MCF 10A (cell line): ENCODE measurements around the gene SYT17. TPM values are rescaled to one million over a fixed set of nuclear protein-coding genes. Genes with fewer than 3 reads are reported as not detected.

Source experiments
- BruUV-seq: library from RNA; stranded (reverse); fragments of 400-500 nt; replicated peaks from 2 replicates; lab custom pipeline; 2021; lab: Mats Ljungman, UMichigan
- CTCF ChIA-PET: fragments of 300-600 bp; sonication (Branson Sonifier 250); formaldehyde crosslinking; extraction: SDS; loops from one replicate; lab custom pipeline; 2021; ENCODE audit warnings: antibody characterized with exemption, inconsistent platforms; lab: Yijun Ruan, JAX
- POLR2A ChIA-PET: fragments of 300-600, 350-650 bp; sonication (Branson Sonifier 250); formaldehyde crosslinking; extraction: SDS; loops from one replicate; lab custom pipeline; 2020; ENCODE audit warnings: antibody characterized with exemption, inconsistent platforms; lab: Yijun Ruan, JAX
- DNase-seq: peaks from one replicate; pipeline ENCODE4 v3.0.0-alpha.2; 2018; ENCODE audit not compliant: unreplicated experiment
- H3K27ac Mint-ChIP-seq: one replicate; pipeline ENCODE4 v1.8.0; 2022; ENCODE audit warnings: mild to moderate bottlenecking, low read depth, mixed read lengths; ENCODE audit not compliant: unreplicated experiment
- H3K27me3 Mint-ChIP-seq: one replicate; pipeline ENCODE4 v1.8.0; 2022; ENCODE audit warnings: mixed read lengths; ENCODE audit not compliant: insufficient read depth, unreplicated experiment
- H3K36me3 Mint-ChIP-seq: one replicate; pipeline ENCODE4 v1.8.0; 2022; ENCODE audit warnings: mild to moderate bottlenecking, moderate library complexity, mixed read lengths; ENCODE audit not compliant: insufficient read depth, unreplicated experiment
- H3K4me1 Mint-ChIP-seq: one replicate; pipeline ENCODE4 v1.8.0; 2022; ENCODE audit warnings: mixed read lengths; ENCODE audit not compliant: insufficient read depth, unreplicated experiment
- H3K4me3 Mint-ChIP-seq: one replicate; pipeline ENCODE4 v1.8.0; 2022; ENCODE audit warnings: mild to moderate bottlenecking, moderate library complexity, mixed read lengths; ENCODE audit not compliant: unreplicated experiment
- H3K9me3 Mint-ChIP-seq: one replicate; pipeline ENCODE4 v1.8.0; 2022; ENCODE audit warnings: mixed read lengths; ENCODE audit not compliant: unreplicated experiment
- intact Hi-C: fragments of 100-400 bp; cut with micrococcal nuclease; formaldehyde crosslinking; loops from 2 replicates; pipeline ENCODE4 v1.14.1; 2022
- total RNA-seq: library from RNA; stranded (reverse); gene quantifications from 2 replicates; pipeline ENCODE4 v1.2.3, GENCODE V29; 2022
- TF ChIP-seq, protein P1 (sequence below): fragments of 200-600 bp; IDR thresholded peaks from one replicate; pipeline ENCODE4 v1.8.0; 2022; ENCODE audit warnings: antibody characterized with exemption, mild to moderate bottlenecking; ENCODE audit not compliant: unreplicated experiment

Gene SYT17
- total RNA-seq, 1 experiment from 2014 or later = not detected

DNA sequence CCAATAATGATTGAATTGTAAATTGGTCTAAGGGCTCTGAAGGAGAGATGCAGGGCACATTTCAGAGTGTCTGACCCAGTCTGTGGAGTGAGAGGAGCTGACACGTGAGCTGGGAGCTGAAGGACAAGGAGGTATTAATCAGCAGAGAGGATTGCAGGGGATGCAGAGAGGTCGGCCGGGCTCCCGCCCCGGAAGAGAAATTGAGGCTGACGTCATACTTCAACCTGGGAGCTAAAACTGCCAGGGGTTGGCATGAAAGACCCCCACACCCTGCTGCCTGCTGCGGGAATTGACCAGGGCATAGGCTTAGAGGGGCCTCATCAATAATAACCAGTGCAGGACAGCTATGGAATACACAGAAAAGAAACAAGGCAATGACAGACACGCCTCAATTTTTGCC is 63.8 kb downstream of the SYT17 start:
- intact Hi-C loops = no loop called here
- ChIA-PET POLR2A (interaction anchor here (0.6 kb wide), 1 partner anchor 48 kb away, joined by 3 read pairs; no protein-coding TSS in a partner anchor), CTCF (interaction anchor here (0.5 to 1.2 kb wide), 5 partner anchors 8 to 144 kb away, joined by 3 read pairs; no protein-coding TSS in a partner anchor)
- Mint-ChIP-seq H3K4me1 (peaks cover 11% of the 10 kb centered on the region), H3K36me3 (no peaks in the 10 kb centered on the region), H3K9me3 (peaks cover 15% of the 10 kb centered on the region), H3K27ac (no peak overlapping the region), H3K4me3 (no peak overlapping the region), H3K27me3 (no peaks in the 10 kb centered on the region)
- no TSS peak for BruUV-seq
- DNase-seq = no peak
- TF ChIP-seq, protein P1, sequence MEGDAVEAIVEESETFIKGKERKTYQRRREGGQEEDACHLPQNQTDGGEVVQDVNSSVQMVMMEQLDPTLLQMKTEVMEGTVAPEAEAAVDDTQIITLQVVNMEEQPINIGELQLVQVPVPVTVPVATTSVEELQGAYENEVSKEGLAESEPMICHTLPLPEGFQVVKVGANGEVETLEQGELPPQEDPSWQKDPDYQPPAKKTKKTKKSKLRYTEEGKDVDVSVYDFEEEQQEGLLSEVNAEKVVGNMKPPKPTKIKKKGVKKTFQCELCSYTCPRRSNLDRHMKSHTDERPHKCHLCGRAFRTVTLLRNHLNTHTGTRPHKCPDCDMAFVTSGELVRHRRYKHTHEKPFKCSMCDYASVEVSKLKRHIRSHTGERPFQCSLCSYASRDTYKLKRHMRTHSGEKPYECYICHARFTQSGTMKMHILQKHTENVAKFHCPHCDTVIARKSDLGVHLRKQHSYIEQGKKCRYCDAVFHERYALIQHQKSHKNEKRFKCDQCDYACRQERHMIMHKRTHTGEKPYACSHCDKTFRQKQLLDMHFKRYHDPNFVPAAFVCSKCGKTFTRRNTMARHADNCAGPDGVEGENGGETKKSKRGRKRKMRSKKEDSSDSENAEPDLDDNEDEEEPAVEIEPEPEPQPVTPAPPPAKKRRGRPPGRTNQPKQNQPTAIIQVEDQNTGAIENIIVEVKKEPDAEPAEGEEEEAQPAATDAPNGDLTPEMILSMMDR = no peak

DNA sequence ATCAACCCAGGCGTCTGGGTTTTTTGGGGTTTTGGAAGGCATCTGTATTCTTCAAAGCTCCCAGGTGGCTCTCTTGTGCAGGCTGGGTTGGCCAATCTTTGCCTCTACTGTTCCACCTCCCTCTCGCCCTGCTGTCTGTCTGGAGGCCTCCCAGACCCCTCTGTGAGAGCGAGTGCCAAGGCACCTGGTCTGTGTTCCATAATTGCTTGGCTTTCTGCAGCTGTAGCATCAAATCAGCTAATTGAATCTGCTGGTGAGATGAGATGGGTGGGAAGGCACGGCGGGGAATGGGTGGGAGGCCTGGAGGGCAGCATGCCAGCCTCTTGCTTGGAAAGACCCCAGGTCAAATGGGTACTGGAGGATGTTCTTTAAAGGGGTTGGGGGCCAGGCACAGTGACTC is 64.9 kb downstream of the SYT17 start:
- intact Hi-C loops = no loop called here
- H3K4me1 Mint-ChIP-seq = peaks cover 3% of the 10 kb centered on the region
- ChIA-PET CTCF (interaction anchor here (0.5 to 0.6 kb wide), 2 partner anchors 81 to 207 kb away, joined by 3 to 4 read pairs; no protein-coding TSS in a partner anchor), POLR2A (interaction anchor here (0.7 kb wide), 1 partner anchor 138 kb away, joined by 3 read pairs; no protein-coding TSS in a partner anchor)
- BruUV-seq = no TSS peak
- no peak overlapping the region for H3K4me3 Mint-ChIP-seq
- H3K27me3 Mint-ChIP-seq = no peaks in the 10 kb centered on the region
- DNase-seq = no peak
- H3K36me3 Mint-ChIP-seq = no peaks in the 10 kb centered on the region
- TF ChIP-seq, protein P1 = no peak
- peaks cover 15% of the 10 kb centered on the region for H3K9me3 Mint-ChIP-seq
- H3K27ac Mint-ChIP-seq = no peak overlapping the region

DNA sequence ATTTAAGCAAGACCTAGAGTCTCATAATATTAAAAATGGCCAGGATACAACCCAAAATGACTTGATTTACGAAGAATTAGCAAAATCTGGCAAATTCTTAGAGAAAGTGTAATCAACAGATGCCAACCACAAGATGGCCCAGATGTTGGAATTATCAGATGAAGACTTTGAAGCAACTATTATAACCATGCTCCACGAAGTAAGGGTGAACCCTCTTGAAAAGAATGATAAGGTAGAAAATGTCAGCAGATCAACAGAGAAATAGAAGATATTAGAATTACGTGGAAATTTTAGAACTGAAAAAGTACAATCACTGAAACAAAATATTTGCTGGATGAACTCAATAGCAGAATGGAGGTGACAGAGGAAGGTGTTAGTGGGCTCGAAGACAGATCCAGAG is 67.4 kb downstream of the SYT17 start:
- Mint-ChIP-seq H3K4me1 (no peaks in the 10 kb centered on the region), H3K4me3 (no peak overlapping the region), H3K27ac (no peak overlapping the region), H3K9me3 (peaks cover 15% of the 10 kb centered on the region), H3K36me3 (no peaks in the 10 kb centered on the region), H3K27me3 (no peaks in the 10 kb centered on the region)
- no TSS peak for BruUV-seq
- CTCF ChIA-PET = interaction anchor here (0.5 to 2.2 kb wide), 2 partner anchors 12 to 325 kb away, joined by 3 to 9 read pairs; no protein-coding TSS in a partner anchor
- TF ChIP-seq, protein P1 = no peak
- POLR2A ChIA-PET = no interaction called here
- intact Hi-C loops = no loop called here
- DNase-seq = no peak

DNA sequence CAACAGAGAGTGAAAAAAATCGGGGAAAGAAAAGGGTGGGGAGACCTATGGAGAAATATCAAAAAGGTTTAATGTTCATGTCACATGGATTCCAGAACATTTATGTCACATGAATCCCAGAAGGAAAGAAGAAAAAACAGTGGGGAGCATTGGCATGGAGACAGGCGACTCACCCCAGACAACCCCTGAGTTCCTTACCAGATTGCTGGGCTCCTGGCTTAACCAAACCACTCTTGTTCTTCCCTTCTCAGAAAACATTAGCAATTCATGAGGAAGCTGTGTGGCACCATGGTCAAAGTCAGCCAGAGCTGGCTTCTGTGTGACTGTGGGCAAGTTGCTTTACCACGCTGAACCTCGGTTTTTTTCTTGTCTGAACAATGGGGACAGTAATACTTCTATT is 67.8 kb downstream of the SYT17 start:
- H3K4me3 Mint-ChIP-seq = no peak overlapping the region
- ChIA-PET POLR2A (no interaction called here), CTCF (interaction anchor here (0.5 kb wide), 1 partner anchor 50 kb away, joined by 3 read pairs; no protein-coding TSS in a partner anchor)
- H3K4me1 Mint-ChIP-seq = no peaks in the 10 kb centered on the region
- H3K36me3 Mint-ChIP-seq = no peaks in the 10 kb centered on the region
- intact Hi-C loops = no loop called here
- H3K9me3 Mint-ChIP-seq = peaks cover 15% of the 10 kb centered on the region
- no peaks in the 10 kb centered on the region for H3K27me3 Mint-ChIP-seq
- no peak for DNase-seq
- H3K27ac Mint-ChIP-seq = no peak overlapping the region
- BruUV-seq = no TSS peak
- TF ChIP-seq, protein P1 = no peak
